Activated T-cell treated with anti-CD3 and anti-CD28 coated beads, Interleukin-2, amount 50 U/mL, for 72 hours (primary cell): ENCODE data around the gene NOLC1. TPM values are rescaled to one million over a fixed set of nuclear protein-coding genes. Genes with fewer than 3 reads are reported as not detected.

Experiments used
- ATAC-seq, 2 donors: fragments of 150-1000 bp; cut with Tn5 transposase; replicated peaks in 1 of 2; 2 replicates each; pipeline ENCODE4 v1.10.0; 2021; ENCODE audit warnings: moderate library complexity in 2 of 2, mild to moderate bottlenecking in 1 of 2
- DNase-seq, 2 donors: peaks; one replicate each; pipeline ENCODE4 v3.0.0; 2021 to 2022; ENCODE audit warnings: mixed read lengths in 1 of 2
- H3K27ac Mint-ChIP-seq: one replicate; pipeline ENCODE4 v1.8.0; 2022; ENCODE audit warnings: mild to moderate bottlenecking, moderate library complexity, mixed read lengths
- H3K27me3 Mint-ChIP-seq: one replicate; pipeline ENCODE4 v1.8.0; 2022; ENCODE audit warnings: low read depth, mixed read lengths
- H3K36me3 Mint-ChIP-seq, 2 donors: one replicate each; pipeline ENCODE4 v1.8.0; 2022; ENCODE audit warnings: mixed read lengths in 2 of 2, mild to moderate bottlenecking in 1 of 2; ENCODE audit not compliant: insufficient read depth in 2 of 2
- H3K4me1 Mint-ChIP-seq: one replicate; pipeline ENCODE4 v1.8.0; 2022; ENCODE audit warnings: low read depth, mixed read lengths
- H3K4me3 Mint-ChIP-seq, 2 donors: one replicate each; pipeline ENCODE4 v1.8.0; 2022; ENCODE audit warnings: mild to moderate bottlenecking in 2 of 2, mixed read lengths in 2 of 2, moderate library complexity in 2 of 2
- H3K9me3 Mint-ChIP-seq, 2 donors: one replicate each; pipeline ENCODE4 v1.8.0; 2022; ENCODE audit warnings: mixed read lengths in 2 of 2
- total RNA-seq, 2 donors: library from RNA; stranded (reverse); gene quantifications; one replicate each; pipeline ENCODE4 v1.2.3, GENCODE V29; 2022

Gene NOLC1
- total RNA-seq, 2 donors from 2014 or later, result 98.2 to 124 TPM

- Mint-ChIP-seq H3K9me3 (no peaks in the 10 kb centered on the region), H3K27ac (peak within 1 kb of the TSS; percentile 93), H3K27me3 (no peaks in the 10 kb centered on the region), H3K4me3 (peak within 1 kb of the TSS; percentile 82 to 97), H3K4me1 (peaks cover 30% of the 10 kb centered on the region), H3K36me3 (peaks cover 7 to 12% of the 10 kb centered on the region in 2 donors)
- peak; percentile 94 for ATAC-seq
- peak; percentile 96 to 98 for DNase-seq
These were observed 19.4 kb upstream of the NOLC1 start, which contains the start of gene PPRC1 for GRCh38 chr10:102132563-102133372. PPRC1 (plus strand) TSS chr10:102133040; CDS start chr10:102133069, 29 bp downstream.

- Mint-ChIP-seq H3K27me3 (no peaks in the 10 kb centered on the region), H3K4me1 (peaks cover 30% of the 10 kb centered on the region), H3K4me3 (peak overlapping the region; percentile 82 to 97), H3K36me3 (peaks cover 7 to 12% of the 10 kb centered on the region in 2 donors), H3K27ac (peak overlapping the region; percentile 93), H3K9me3 (no peaks in the 10 kb centered on the region)
- DNase-seq (peak; percentile 69 to 73), ATAC-seq (peak; percentile 43 to 51)
These were observed 18.6 kb upstream of the NOLC1 start for GRCh38 chr10:102133373-102134195.

- Mint-ChIP-seq H3K36me3 (peaks cover 7 to 18% of the 10 kb centered on the region in 2 donors), H3K4me1 (peaks cover 38% of the 10 kb centered on the region), H3K27ac (peak overlapping the region; percentile 93), H3K9me3 (no peaks in the 10 kb centered on the region), H3K4me3 (peak overlapping the region; percentile 82 to 97), H3K27me3 (no peaks in the 10 kb centered on the region)
- DNase-seq, result no peak
- no peak for ATAC-seq
These were observed 17.8 kb upstream of the NOLC1 start for GRCh38 chr10:102134416-102134815.

GRCh38 chr10:102135956-102136526, 16.1 kb upstream of the NOLC1 start:
- peak overlapping the region; percentile 8 to 97 for H3K4me3 Mint-ChIP-seq
- H3K9me3 Mint-ChIP-seq, result no peaks in the 10 kb centered on the region
- H3K36me3 Mint-ChIP-seq, result peaks cover 9 to 26% of the 10 kb centered on the region in 2 donors
- no peaks in the 10 kb centered on the region for H3K27me3 Mint-ChIP-seq
- DNase-seq (no peak), ATAC-seq (no peak)
- peaks cover 41% of the 10 kb centered on the region for H3K4me1 Mint-ChIP-seq
- H3K27ac Mint-ChIP-seq, result no peak overlapping the region

GRCh38 chr10:102139281-102140110, 12.7 kb upstream of the NOLC1 start:
- DNase-seq (no peak), ATAC-seq (no peak)
- H3K27ac Mint-ChIP-seq, result no peak overlapping the region
- H3K4me1 Mint-ChIP-seq, result peaks cover 35% of the 10 kb centered on the region
- H3K9me3 Mint-ChIP-seq, result no peaks in the 10 kb centered on the region
- peaks cover 18 to 39% of the 10 kb centered on the region in 2 donors for H3K36me3 Mint-ChIP-seq
- H3K4me3 Mint-ChIP-seq, result no peak overlapping the region
- H3K27me3 Mint-ChIP-seq, result no peaks in the 10 kb centered on the region

- Mint-ChIP-seq H3K4me1 (peaks cover 28% of the 10 kb centered on the region), H3K27me3 (no peaks in the 10 kb centered on the region), H3K4me3 (no peak overlapping the region), H3K27ac (no peak overlapping the region), H3K36me3 (peaks cover 18 to 38% of the 10 kb centered on the region in 2 donors), H3K9me3 (no peaks in the 10 kb centered on the region)
- no peak for DNase-seq
- ATAC-seq, result no peak
These were observed 12.0 kb upstream of the NOLC1 start for GRCh38 chr10:102140218-102140617.

- Mint-ChIP-seq H3K27me3 (no peaks in the 10 kb centered on the region), H3K4me3 (no peak overlapping the region), H3K4me1 (peaks cover 19% of the 10 kb centered on the region), H3K27ac (peak overlapping the region; percentile 21), H3K9me3 (no peaks in the 10 kb centered on the region), H3K36me3 (peaks cover 18 to 41% of the 10 kb centered on the region in 2 donors)
- ATAC-seq (peak in 1 of 2 donors; percentile 24), DNase-seq (no peak)
These were observed 11.2 kb upstream of the NOLC1 start for GRCh38 chr10:102140913-102141540.

- no peak for ATAC-seq
- H3K27ac Mint-ChIP-seq, result peak overlapping the region; percentile 21
These were observed 10.5 kb upstream of the NOLC1 start for GRCh38 chr10:102141583-102142107.

GRCh38 chr10:102146971-102147428, 5.2 kb upstream of the NOLC1 start:
- no peak for ATAC-seq
- no peaks in the 10 kb centered on the region for H3K9me3 Mint-ChIP-seq
- peak overlapping the region; percentile 51 for H3K27ac Mint-ChIP-seq
- no peaks in the 10 kb centered on the region for H3K27me3 Mint-ChIP-seq
- no peak for DNase-seq
- peaks cover 18% of the 10 kb centered on the region for H3K4me1 Mint-ChIP-seq
- H3K4me3 Mint-ChIP-seq, result no peak overlapping the region
- H3K36me3 Mint-ChIP-seq, result peaks cover 12 to 44% of the 10 kb centered on the region in 2 donors

More at GRCh38 chr10:102141583-102142107, 10.5 kb upstream of the NOLC1 start:
- no peak overlapping the region for H3K4me3 Mint-ChIP-seq
- DNase-seq, result no peak
- no peaks in the 10 kb centered on the region for H3K9me3 Mint-ChIP-seq
- H3K36me3 Mint-ChIP-seq, result peaks cover 18 to 44% of the 10 kb centered on the region in 2 donors
- H3K4me1 Mint-ChIP-seq, result peaks cover 17% of the 10 kb centered on the region
- H3K27me3 Mint-ChIP-seq, result no peaks in the 10 kb centered on the region

- Mint-ChIP-seq H3K4me3 (no peak overlapping the region), H3K4me1 (peaks cover 18% of the 10 kb centered on the region), H3K9me3 (no peaks in the 10 kb centered on the region), H3K36me3 (peaks cover 14 to 46% of the 10 kb centered on the region in 2 donors), H3K27me3 (no peaks in the 10 kb centered on the region), H3K27ac (peak overlapping the region; percentile 51)
- DNase-seq (no peak), ATAC-seq (no peak)
These were observed 4.6 kb upstream of the NOLC1 start for GRCh38 chr10:102147561-102147960.

GRCh38 chr10:102148275-102148674, 3.9 kb upstream of the NOLC1 start:
- ATAC-seq, result no peak
- no peaks in the 10 kb centered on the region for H3K9me3 Mint-ChIP-seq
- DNase-seq, result no peak
- H3K4me1 Mint-ChIP-seq, result peaks cover 23% of the 10 kb centered on the region
- no peak overlapping the region for H3K4me3 Mint-ChIP-seq
- H3K27ac Mint-ChIP-seq, result no peak overlapping the region
- H3K36me3 Mint-ChIP-seq, result peaks cover 12 to 48% of the 10 kb centered on the region in 2 donors
- no peaks in the 10 kb centered on the region for H3K27me3 Mint-ChIP-seq
